ENCODE results near the gene NOP14.
"Not testable (repeated sequence)": the region's sequence is repeated elsewhere in the genome, so short reads cannot be mapped to it uniquely, and the experiment has no call there.

Gene NOP14

DNA sequence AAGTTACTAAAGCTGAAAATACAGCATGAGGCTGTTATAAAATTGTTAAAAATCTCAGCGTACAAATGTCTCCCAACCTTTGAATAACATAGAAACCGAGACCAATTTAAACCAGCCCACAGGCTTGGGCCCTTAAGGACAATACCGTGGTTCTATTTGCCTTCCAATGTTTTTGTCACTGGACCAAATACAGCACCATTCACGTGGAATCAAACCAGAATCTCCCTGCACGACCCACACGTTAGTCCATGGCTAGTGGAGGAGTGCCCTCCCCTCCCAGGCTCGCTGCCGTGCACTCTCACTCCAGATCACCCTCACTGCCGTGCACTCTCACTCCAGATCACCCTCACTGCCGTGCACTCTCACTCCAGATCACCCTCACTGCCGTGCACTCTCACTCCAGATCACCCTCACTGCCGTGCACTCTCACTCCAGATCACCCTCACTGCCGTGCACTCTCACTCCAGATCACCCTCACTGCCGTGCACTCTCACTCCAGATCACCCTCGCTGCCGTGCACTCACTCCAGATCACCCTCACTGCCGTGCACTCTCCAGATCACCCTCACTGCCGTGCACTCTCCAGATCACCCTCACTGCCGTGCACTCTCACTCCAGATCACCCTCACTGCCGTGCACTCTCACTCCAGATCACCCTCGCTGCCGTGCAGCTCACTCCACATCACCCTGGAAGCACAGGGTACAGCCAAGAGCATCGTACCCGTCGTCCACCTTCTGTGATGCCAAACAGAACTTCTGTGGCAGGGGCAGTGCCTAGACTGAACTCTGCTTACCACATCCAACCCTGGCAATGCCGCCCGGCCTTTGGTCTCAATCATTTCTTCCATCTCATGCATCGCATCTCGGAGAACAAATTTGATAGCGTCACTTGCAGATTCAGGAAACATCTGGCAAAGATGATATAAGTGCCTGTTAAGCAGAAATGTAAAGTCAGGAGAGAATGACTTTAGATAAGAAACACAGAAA lies 17.3 kb downstream of the NOP14 start:
- not testable (repeated sequence) for H3K4me3 ChIP-seq (ENCODE audit: low read length); H3K9me3 ChIP-seq (ENCODE audit: insufficient read depth, low read depth, low read length); H3K27ac ChIP-seq (ENCODE audit: low read length); H3K4me1 ChIP-seq (ENCODE audit: insufficient read depth, low read length); H3K27me3 ChIP-seq (ENCODE audit: insufficient read depth, low read length); H3K9ac ChIP-seq (ENCODE audit: low read depth, low read length)
- H3K36me3 ChIP-seq (ENCODE audit: insufficient read depth, low read depth, low read length): peaks cover 97% of the 10 kb centered on the region

DNA sequence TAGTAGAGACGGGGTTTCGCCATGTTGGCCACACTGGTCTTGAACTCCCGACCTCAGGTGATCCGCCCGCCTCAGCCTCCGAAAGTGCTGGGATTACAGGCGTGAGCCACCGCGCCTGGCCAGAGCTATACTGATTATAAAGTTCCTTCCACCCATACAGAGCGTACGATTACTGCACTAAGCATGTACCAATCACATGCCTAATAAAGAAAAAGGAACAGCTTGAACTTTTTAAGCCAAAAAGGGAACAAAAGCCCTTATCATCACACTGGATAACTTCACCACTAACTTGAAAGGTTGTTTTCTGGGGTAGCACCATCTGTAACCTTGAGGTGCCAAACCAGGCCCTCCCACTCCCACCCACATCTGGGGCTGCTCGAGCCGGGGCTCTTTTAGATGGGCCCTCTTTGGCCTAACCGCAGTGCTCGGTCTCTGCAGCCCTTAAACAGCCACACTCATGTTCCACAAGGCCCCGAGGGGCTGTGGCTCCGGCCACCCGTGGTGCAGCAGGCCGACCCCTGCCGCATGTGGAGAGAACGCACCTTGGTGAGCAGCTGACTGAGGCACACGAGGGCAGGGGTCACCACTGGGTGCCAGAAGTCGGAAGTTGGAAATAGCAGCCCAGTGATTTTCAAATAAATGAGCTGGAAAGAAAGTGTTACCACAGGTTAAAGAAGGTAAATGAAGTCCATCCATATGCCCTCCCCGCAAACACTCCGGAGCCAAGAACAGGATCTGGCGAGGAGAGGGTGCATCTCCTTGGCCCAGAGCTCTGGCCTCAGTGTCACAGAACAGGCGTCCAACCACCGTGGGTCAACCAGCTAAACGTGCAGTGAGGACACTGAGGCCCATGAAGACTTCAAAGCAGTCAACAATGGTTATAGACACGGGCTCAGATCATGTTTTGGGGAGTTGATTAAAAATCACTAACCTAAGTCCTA lies 18.4 kb downstream of the NOP14 start:
- Histone ChIP-seq H3K9ac (ENCODE audit: low read depth, low read length) (no peak overlapping the region), H3K4me1 (ENCODE audit: insufficient read depth, low read length) (no peaks in the 10 kb centered on the region), H3K36me3 (ENCODE audit: insufficient read depth, low read depth, low read length) (peaks cover 97% of the 10 kb centered on the region), H3K4me3 (ENCODE audit: low read length) (no peak overlapping the region), H3K27ac (ENCODE audit: low read length) (no peak overlapping the region), H3K9me3 (ENCODE audit: insufficient read depth, low read depth, low read length) (no peaks in the 10 kb centered on the region), H3K27me3 (ENCODE audit: insufficient read depth, low read length) (no peaks in the 10 kb centered on the region)

DNA sequence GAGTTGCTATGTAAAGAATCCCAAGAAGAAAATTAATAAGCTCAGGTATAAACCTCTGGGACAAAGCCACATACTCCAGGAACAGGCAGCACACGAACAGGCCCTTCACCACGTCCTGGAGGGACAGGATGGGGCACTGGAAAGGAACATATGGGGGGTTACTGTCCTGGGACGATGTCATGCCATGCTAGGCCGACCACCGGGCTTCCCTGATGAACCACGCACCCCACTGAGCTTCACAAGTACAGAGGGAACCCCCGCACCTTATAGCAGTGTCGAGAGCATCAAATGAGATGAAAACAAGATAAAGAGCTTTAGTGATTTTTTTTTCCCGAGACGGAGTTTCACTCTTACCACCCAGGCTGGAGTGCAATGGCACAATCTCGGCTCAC lies 19.1 kb downstream of the NOP14 start:
- H3K9me3 ChIP-seq (ENCODE audit: insufficient read depth, low read depth, low read length): no peaks in the 10 kb centered on the region
- H3K9ac ChIP-seq (ENCODE audit: low read depth, low read length): no peak overlapping the region
- H3K27ac ChIP-seq (ENCODE audit: low read length): no peak overlapping the region
- no peaks in the 10 kb centered on the region for H3K27me3 ChIP-seq (ENCODE audit: insufficient read depth, low read length)
- no peaks in the 10 kb centered on the region for H3K4me1 ChIP-seq (ENCODE audit: insufficient read depth, low read length)
- no peak overlapping the region for H3K4me3 ChIP-seq (ENCODE audit: low read length)
- H3K36me3 ChIP-seq (ENCODE audit: insufficient read depth, low read depth, low read length): peaks cover 97% of the 10 kb centered on the region

DNA sequence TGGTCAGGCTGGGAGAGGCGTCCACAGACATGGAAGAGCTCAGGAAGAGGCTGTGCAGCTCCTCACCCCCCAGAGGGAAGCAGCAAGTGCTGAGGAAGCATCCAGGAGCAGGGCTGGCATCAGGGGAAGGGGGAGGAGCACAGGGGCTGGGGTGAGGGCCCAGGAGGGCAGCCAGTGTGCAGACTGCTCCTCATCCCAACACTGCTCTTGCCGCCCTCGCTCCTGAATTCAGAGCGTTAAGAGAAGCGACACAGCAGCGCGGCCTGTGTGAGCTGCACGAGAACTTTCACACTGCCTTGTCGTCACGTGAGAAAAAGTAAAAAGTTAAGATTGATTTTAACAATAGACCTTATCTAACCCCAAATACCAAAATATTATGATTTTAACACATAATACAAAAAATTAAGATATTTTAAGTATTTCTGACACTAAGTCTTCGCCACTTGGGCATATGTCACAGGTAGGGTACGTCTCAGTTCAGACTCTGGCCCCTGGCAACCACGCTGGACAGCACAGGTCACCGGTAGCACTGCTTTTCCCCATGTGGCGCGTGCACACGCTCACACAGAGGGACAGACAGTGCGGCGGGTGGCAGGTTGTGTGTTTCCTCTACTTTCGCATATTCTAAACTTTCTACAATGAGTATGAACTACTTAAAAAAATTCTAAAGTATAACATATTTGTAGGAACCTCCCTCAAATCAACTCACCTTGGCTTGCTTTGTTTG lies 19.7 kb downstream of the NOP14 start:
- Histone ChIP-seq H3K4me3 (ENCODE audit: low read length) (no peak overlapping the region), H3K4me1 (ENCODE audit: insufficient read depth, low read length) (no peaks in the 10 kb centered on the region), H3K36me3 (ENCODE audit: insufficient read depth, low read depth, low read length) (peaks cover 97% of the 10 kb centered on the region), H3K27ac (ENCODE audit: low read length) (no peak overlapping the region), H3K9me3 (ENCODE audit: insufficient read depth, low read depth, low read length) (no peaks in the 10 kb centered on the region), H3K9ac (ENCODE audit: low read depth, low read length) (no peak overlapping the region), H3K27me3 (ENCODE audit: insufficient read depth, low read length) (no peaks in the 10 kb centered on the region)

DNA sequence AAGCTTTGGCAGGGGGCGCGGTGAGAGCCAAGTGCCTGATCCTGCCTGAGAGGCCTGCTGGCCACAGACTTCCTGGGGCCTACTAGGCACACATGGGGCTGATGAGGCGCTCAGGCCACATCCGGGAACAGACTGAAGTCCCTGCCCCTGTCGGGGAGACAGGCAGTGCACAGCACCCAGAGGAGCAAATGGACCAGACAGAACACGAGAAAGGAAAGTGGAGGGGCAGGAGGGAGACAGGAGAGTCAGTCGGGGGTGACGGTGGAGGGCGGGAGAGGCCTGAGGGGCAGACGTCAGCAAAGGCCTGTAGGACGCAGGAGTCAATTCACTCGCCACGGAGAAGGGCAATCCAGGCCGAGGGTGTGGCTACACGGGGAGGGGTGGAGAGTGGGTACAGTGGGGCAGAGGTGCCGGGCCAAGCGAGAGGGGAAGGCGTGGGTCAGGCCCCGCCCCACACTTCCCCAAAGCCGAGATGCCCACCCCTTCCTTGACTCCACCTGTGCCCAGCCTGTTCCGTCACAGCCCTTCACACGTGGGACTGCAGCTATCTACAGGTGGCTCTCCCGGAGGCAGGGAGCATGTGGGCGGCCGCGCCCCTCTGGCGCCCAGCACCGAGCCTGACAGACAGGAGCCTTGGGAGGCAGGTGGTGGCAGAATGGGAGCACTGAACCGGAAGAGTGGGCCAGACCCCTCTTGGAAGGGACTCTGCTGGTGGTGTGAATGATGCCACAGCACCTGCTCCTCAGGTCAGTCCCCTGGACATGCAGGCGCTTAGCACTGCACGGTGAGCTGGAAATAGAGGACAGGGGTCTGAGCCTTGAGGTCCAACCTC lies 20.5 kb downstream of the NOP14 start:
- Histone ChIP-seq H3K9ac (ENCODE audit: low read depth, low read length) (no peak overlapping the region), H3K36me3 (ENCODE audit: insufficient read depth, low read depth, low read length) (peaks cover 99% of the 10 kb centered on the region)

DNA sequence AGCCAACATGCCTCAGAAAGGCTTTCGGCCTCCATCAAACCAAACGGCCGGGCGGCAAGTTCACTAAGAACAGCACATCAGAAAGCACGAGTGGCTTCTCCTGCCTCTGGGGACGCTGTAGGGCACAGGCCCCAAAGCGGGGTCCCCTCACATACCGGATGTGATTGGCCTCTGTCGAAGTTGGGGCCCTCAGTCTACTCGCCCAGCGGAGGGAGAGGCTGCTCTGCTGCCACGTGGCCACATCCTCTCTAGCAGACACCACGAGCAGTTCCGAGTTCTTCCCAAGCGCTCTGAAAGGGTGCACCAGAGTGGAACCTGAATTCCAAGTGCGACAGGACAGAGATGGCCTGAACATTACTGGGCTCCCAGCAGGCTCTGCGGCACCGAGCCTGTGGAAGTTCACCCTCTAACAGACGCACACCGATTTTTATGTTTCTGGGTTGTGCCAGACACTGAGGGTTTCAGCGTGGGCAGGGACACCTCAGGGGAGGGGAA lies 21.1 kb downstream of the NOP14 start:
- Histone ChIP-seq H3K4me1 (ENCODE audit: insufficient read depth, low read length) (peaks cover 3% of the 10 kb centered on the region; the same call in 1 of the 2 replicates), H3K27me3 (ENCODE audit: insufficient read depth, low read length) (no peaks in the 10 kb centered on the region), H3K9ac (ENCODE audit: low read depth, low read length) (no peak overlapping the region), H3K36me3 (ENCODE audit: insufficient read depth, low read depth, low read length) (peaks cover 99% of the 10 kb centered on the region), H3K9me3 (ENCODE audit: insufficient read depth, low read depth, low read length) (no peaks in the 10 kb centered on the region), H3K4me3 (ENCODE audit: low read length) (no peak overlapping the region), H3K27ac (ENCODE audit: low read length) (no peak overlapping the region)

More for the DNA sequence above, 20.5 kb downstream of the NOP14 start:
- H3K4me1 ChIP-seq (ENCODE audit: insufficient read depth, low read length): no peaks in the 10 kb centered on the region
- H3K9me3 ChIP-seq (ENCODE audit: insufficient read depth, low read depth, low read length): no peaks in the 10 kb centered on the region
- H3K27me3 ChIP-seq (ENCODE audit: insufficient read depth, low read length): no peaks in the 10 kb centered on the region
- H3K27ac ChIP-seq (ENCODE audit: low read length): no peak overlapping the region
- no peak overlapping the region for H3K4me3 ChIP-seq (ENCODE audit: low read length)

DNA sequence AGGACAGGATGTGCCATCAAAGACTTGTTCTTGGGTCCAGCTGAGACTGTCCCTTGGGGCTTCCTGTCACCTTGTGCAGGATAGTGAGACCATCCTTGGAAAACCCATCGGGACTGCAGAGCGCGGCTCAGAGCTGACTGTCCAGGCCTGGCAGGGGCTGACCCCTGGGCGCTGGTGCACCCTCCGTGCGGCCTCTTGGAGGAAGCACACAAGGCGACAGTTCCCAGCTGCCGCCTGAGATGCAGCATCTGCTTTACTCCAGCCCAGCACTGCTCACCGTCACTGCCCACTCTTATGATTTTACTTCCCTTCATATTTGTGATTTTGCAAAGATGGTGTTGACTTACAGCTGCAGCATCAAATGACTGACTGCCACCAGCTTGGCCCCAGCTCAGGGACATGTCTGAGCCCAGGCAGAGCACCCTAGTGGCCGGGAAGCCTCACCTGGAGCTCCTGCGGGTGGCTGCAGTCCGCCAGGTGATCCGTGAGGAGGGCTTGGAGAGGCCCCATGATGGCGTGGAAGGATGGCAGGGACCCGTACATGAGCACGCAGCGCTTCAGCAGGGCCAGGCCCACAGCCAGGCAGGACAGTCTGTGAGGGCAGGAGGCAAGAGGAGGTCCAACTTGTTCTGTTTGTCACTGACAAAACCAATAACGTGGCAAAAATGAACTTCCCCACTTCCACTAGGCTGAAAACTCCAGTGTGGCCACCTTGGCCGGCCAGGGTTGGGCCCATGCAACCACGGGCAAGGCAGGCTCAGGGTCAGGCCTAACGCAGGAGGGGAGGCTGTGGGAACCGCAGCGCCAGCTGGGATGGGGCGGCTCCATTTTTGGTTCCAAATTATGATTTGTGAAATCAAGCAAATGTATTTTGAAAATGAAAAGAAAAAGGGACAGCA lies 21.8 kb downstream of the NOP14 start:
- peaks cover 5% of the 10 kb centered on the region; the same call in 1 of the 2 replicates for H3K4me1 ChIP-seq (ENCODE audit: insufficient read depth, low read length)
- H3K9ac ChIP-seq (ENCODE audit: low read depth, low read length): no peak overlapping the region
- H3K9me3 ChIP-seq (ENCODE audit: insufficient read depth, low read depth, low read length): no peaks in the 10 kb centered on the region
- no peaks in the 10 kb centered on the region for H3K27me3 ChIP-seq (ENCODE audit: insufficient read depth, low read length)
- H3K36me3 ChIP-seq (ENCODE audit: insufficient read depth, low read depth, low read length): peaks cover 98% of the 10 kb centered on the region
- H3K27ac ChIP-seq (ENCODE audit: low read length): no peak overlapping the region
- no peak overlapping the region for H3K4me3 ChIP-seq (ENCODE audit: low read length)

DNA sequence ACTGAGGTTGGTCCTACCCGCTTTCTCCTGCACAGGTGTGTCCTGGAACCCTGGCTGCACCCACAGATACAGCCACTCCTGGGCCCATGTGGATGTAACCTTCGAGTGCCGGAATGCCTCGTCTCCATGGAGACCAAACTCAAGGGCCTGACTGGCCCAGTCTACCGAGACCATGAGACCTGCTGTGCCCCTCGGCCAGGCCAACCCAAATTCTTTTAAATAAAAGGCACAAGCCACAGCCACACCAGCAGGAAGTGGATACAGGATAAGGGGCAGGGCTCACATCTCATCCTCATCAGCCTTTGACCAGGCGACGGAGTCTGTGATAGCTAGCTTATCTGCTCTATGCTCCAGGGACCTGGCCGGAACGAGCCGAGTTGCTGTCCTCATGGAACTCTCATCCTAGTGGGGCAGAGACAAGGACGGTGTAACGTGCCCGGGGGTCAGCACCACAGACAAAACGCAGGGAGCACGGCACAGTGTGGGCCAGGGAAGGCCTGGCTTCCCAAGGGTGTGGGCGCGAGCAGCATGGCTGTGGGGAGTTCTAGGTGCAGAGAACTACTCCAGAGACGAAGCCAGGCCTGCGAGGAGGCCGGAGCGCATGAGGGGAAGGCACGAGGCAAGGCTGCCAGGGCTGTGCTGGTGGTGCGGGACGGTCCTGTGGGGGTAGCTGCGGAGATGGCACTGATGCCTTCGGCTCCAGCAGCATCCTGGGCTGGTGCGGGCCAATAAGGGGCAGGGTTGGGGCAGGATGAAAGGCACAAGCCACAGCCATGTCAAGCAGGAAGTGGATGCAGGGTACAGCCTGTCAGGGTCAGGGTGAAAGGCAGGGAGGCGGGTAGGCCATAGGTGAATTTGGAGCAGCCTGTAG lies 22.7 kb downstream of the NOP14 start:
- Histone ChIP-seq H3K4me1 (ENCODE audit: insufficient read depth, low read length) (peaks cover 8% of the 10 kb centered on the region; the same call in 1 of the 2 replicates), H3K27ac (ENCODE audit: low read length) (no peak overlapping the region), H3K4me3 (ENCODE audit: low read length) (no peak overlapping the region), H3K9ac (ENCODE audit: low read depth, low read length) (no peak overlapping the region), H3K36me3 (ENCODE audit: insufficient read depth, low read depth, low read length) (peaks cover 90% of the 10 kb centered on the region), H3K27me3 (ENCODE audit: insufficient read depth, low read length) (no peaks in the 10 kb centered on the region), H3K9me3 (ENCODE audit: insufficient read depth, low read depth, low read length) (no peaks in the 10 kb centered on the region)

DNA sequence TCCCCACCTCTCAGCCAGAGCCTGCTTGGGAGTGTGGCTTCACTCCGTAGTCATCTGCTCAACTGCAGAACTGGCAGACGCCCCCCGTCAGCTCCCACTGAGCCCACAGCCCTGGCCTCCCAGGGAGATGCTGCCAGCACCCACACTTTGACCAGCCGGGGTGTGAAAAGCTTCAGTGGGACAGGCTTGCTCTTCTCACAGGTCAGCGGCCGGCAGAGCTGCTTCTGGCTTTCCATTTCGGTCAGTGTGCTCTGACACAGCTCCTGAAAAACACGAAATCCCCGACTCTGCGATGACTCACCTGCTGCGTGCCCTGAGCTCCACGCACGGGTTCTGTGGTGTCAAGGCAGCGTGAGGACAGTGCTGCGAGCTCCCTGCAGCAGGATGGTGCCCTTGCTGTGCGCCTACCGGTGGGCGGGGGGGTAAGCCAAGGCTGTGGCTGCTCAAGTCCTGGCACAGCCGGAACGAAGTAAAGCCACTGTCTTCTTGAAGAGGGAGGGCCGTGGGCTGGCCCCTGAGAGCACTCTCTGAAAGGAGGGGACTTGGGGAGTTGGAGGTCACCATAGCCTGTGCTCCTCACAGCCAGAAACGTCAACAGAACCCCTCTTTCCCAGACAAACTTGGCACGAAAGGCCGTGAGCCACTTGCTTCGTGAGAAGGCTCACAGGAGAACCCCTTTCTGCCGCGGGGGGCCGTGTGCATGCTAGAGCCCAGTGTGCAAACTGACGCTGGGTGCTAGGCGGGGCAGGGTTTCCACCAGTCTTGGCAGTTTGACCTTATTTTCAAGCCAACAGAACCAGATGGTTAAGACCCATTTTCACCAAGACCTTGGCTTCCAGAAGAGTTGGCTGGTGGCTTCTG lies 23.6 kb downstream of the NOP14 start:
- H3K9me3 ChIP-seq (ENCODE audit: insufficient read depth, low read depth, low read length): no peaks in the 10 kb centered on the region
- H3K36me3 ChIP-seq (ENCODE audit: insufficient read depth, low read depth, low read length): peaks cover 81% of the 10 kb centered on the region
- no peak overlapping the region for H3K4me3 ChIP-seq (ENCODE audit: low read length)
- H3K9ac ChIP-seq (ENCODE audit: low read depth, low read length): no peak overlapping the region
- H3K27ac ChIP-seq (ENCODE audit: low read length): no peak overlapping the region
- peaks cover 8% of the 10 kb centered on the region; the same call in 1 of the 2 replicates for H3K4me1 ChIP-seq (ENCODE audit: insufficient read depth, low read length)
- H3K27me3 ChIP-seq (ENCODE audit: insufficient read depth, low read length): no peaks in the 10 kb centered on the region

Measured in iPS-20b (cell line).